Breast epithelium (tissue), 3 donors: ENCODE results near the gene PARD3B.

Experiments used
- POLR2A ChIP-seq: fragments of 450-650 bp; IDR thresholded peaks from one replicate; pipeline ENCODE4 v1.6.1; 2016; ENCODE audit warnings: antibody characterized with exemption, mild to moderate bottlenecking, moderate library complexity
- POLR2AphosphoS5 ChIP-seq, 3 donors: sonication (generic); formaldehyde crosslinking; IDR thresholded peaks; one replicate each; pipeline ENCODE4 v1.6.1; 2017; ENCODE audit warnings: antibody characterized with exemption in 3 of 3
- TF ChIP-seq, protein P1 (sequence below), 3 donors: fragments of 450-650 bp; IDR thresholded peaks; one replicate each; pipeline ENCODE4 v1.5.1; 2016 to 2017; ENCODE audit warnings: antibody characterized with exemption in 3 of 3, mild to moderate bottlenecking in 3 of 3, moderate library complexity in 3 of 3

DNA sequence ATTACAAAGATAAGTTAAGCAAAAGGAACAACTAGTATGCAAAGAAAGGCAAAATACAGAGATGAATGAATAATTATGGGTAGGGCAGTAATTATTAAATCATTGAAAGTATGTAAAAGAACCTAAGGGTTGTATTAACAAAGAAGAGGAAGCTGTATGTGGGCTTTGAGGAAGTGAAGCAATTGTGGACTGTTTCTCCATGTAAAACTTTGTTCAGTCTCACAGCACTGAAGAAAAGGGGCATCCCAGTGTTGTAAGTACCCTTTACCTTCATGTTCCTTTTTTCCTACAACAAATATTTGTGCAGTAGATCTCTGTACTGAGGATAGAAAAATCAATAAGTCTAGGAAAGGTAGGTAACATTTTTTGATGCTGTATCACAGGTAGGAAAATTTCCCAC is 748.3 kb downstream of the PARD3B start:
- TF ChIP-seq, protein P1, sequence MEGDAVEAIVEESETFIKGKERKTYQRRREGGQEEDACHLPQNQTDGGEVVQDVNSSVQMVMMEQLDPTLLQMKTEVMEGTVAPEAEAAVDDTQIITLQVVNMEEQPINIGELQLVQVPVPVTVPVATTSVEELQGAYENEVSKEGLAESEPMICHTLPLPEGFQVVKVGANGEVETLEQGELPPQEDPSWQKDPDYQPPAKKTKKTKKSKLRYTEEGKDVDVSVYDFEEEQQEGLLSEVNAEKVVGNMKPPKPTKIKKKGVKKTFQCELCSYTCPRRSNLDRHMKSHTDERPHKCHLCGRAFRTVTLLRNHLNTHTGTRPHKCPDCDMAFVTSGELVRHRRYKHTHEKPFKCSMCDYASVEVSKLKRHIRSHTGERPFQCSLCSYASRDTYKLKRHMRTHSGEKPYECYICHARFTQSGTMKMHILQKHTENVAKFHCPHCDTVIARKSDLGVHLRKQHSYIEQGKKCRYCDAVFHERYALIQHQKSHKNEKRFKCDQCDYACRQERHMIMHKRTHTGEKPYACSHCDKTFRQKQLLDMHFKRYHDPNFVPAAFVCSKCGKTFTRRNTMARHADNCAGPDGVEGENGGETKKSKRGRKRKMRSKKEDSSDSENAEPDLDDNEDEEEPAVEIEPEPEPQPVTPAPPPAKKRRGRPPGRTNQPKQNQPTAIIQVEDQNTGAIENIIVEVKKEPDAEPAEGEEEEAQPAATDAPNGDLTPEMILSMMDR (IDR thresholded peaks at IDR 0.05), result no peak
- no peak for TF ChIP-seq POLR2A
- TF ChIP-seq POLR2AphosphoS5 (IDR thresholded peaks at IDR 0.05), result no peak
